ENCODE measurements around the gene TMEM135.

- TF ChIP-seq CTCF (IDR thresholded peaks at IDR 0.05; ENCODE audit: low read depth, low read length, poor library complexity, severe bottlenecking) (no peak), EZH2phosphoT487 (IDR thresholded peaks at IDR 0.05; ENCODE audit: borderline replicate concordance, low read length) (no peak)
Measured at GRCh38 chr11:87125257-87125656, 87.5 kb downstream of the TMEM135 start.
